MM.1S (cell line): ENCODE results near the gene RNF38.

ENCODE experiments used
- DNase-seq: peaks from one replicate; pipeline ENCODE4 v3.0.0-alpha.2; 2015
- H2AFZ ChIP-seq: fragments of 300-600 bp; sonication (generic); 2 replicates; pipeline ENCODE4 v1.6.0; 2016; ENCODE audit warnings: antibody characterized with exemption, low read length
- H3F3A ChIP-seq: fragments of 300-600 bp; sonication (generic); 2 replicates; pipeline ENCODE4 v1.6.1; 2016; ENCODE audit warnings: mild to moderate bottlenecking, antibody characterized with exemption, low read length, moderate library complexity, mixed read lengths; ENCODE audit not compliant: insufficient read depth
- H3K27ac ChIP-seq: fragments of 300-600 bp; sonication (generic); 2 replicates; pipeline ENCODE4 v1.5.1; 2016; ENCODE audit warnings: mild to moderate bottlenecking, low read length
- H3K27me3 ChIP-seq: fragments of 300-600 bp; sonication (generic); replicated peaks from 2 replicates; pipeline ENCODE4 v1.6.0; 2016; ENCODE audit warnings: low read length; ENCODE audit not compliant: insufficient read depth
- H3K36me3 ChIP-seq: fragments of 300-600 bp; sonication (generic); replicated peaks from 2 replicates; pipeline ENCODE4 v1.6.1; 2016; ENCODE audit warnings: mild to moderate bottlenecking, low read length, mixed read lengths; ENCODE audit not compliant: insufficient read depth
- H3K4me1 ChIP-seq: fragments of 300-600 bp; sonication (generic); 2 replicates; pipeline ENCODE4 v1.6.1; 2016; ENCODE audit warnings: low read length, mixed read lengths
- H3K4me2 ChIP-seq: fragments of 300-600 bp; sonication (generic); 2 replicates; pipeline ENCODE4 v1.6.0; 2016; ENCODE audit warnings: low read depth, low read length
- H3K4me3 ChIP-seq: fragments of 300-600 bp; sonication (generic); 2 replicates; pipeline ENCODE4 v1.5.1; 2016; ENCODE audit warnings: low read length, mixed read lengths
- H3K79me2 ChIP-seq: fragments of 300-600 bp; sonication (generic); 2 replicates; pipeline ENCODE4 v1.6.1; 2016; ENCODE audit warnings: mixed run types, low read length, mixed read lengths
- H3K9ac ChIP-seq: fragments of 300-600 bp; sonication (generic); 2 replicates; pipeline ENCODE4 v1.6.1; 2016; ENCODE audit warnings: low read length, mixed read lengths
- H3K9me2 ChIP-seq: fragments of 300-600 bp; sonication (generic); replicated peaks from 2 replicates; pipeline ENCODE4 v1.6.1; 2016; ENCODE audit warnings: mild to moderate bottlenecking, low read length, mixed read lengths; ENCODE audit not compliant: insufficient read depth
- H3K9me3 ChIP-seq: fragments of 300-600 bp; sonication (generic); replicated peaks from 2 replicates; pipeline ENCODE4 v1.6.1; 2016; ENCODE audit warnings: mild to moderate bottlenecking, low read length, mixed read lengths; ENCODE audit not compliant: insufficient read depth
- H4K20me1 ChIP-seq: fragments of 300-600 bp; sonication (generic); 2 replicates; pipeline ENCODE4 v1.6.1; 2016; ENCODE audit warnings: mild to moderate bottlenecking, low read length, moderate library complexity, mixed read lengths; ENCODE audit not compliant: insufficient read depth
- CTCF ChIP-seq: fragments of 300-600 bp; sonication (generic); IDR thresholded peaks from 2 replicates; pipeline ENCODE4 v1.5.1; 2016; ENCODE audit warnings: antibody characterized with exemption, low read length, mixed read lengths
- EZH2 ChIP-seq: fragments of 300-600 bp; sonication (generic); optimal IDR thresholded peaks from 2 replicates; pipeline ENCODE3; 2017; ENCODE audit warnings: low read depth, mild to moderate bottlenecking, antibody characterized with exemption, low read length, mixed read lengths
- EZH2phosphoT487 ChIP-seq: fragments of 300-600 bp; sonication (generic); IDR thresholded peaks from 2 replicates; pipeline ENCODE4 v1.6.1; 2018; ENCODE audit warnings: antibody characterized with exemption, low read length

Gene RNF38

GRCh38 chr9:36357639-36358038 is 42.4 kb downstream of the RNF38 start:
- Histone ChIP-seq H4K20me1 (no peaks in the 10 kb centered on the region), H3K9me2 (no peaks in the 10 kb centered on the region), H3K27me3 (no peaks in the 10 kb centered on the region), H3F3A (no peaks in the 10 kb centered on the region), H3K27ac (no peak overlapping the region), H3K4me3 (no peak overlapping the region), H3K36me3 (no peaks in the 10 kb centered on the region), H3K9ac (no peak overlapping the region), H3K4me1 (no peaks in the 10 kb centered on the region), H2AFZ (no peak overlapping the region), H3K4me2 (no peak overlapping the region), H3K9me3 (no peaks in the 10 kb centered on the region), H3K79me2 (peaks cover 4% of the 10 kb centered on the region; the same call in 1 of the 2 replicates)
- no peak for DNase-seq
- TF ChIP-seq EZH2 = no peak
- TF ChIP-seq CTCF = no peak
- TF ChIP-seq EZH2phosphoT487 = no peak

- no peak overlapping the region for H2AFZ ChIP-seq
- peaks cover 16% of the 10 kb centered on the region for H3K4me1 ChIP-seq
- no peaks in the 10 kb centered on the region for H3K27me3 ChIP-seq
- H3K4me3 ChIP-seq = no peak overlapping the region
- H3K79me2 ChIP-seq = no peaks in the 10 kb centered on the region
- H3K4me2 ChIP-seq = no peak overlapping the region
- no peak for TF ChIP-seq CTCF
- TF ChIP-seq EZH2 = no peak
- TF ChIP-seq EZH2phosphoT487 = no peak
- H3K27ac ChIP-seq = no peak overlapping the region
- no peaks in the 10 kb centered on the region for H3K9me3 ChIP-seq
- H3F3A ChIP-seq = no peaks in the 10 kb centered on the region
- no peaks in the 10 kb centered on the region for H3K9me2 ChIP-seq
- DNase-seq = no peak
- no peaks in the 10 kb centered on the region; the same call in 1 of the 2 replicates for H3K36me3 ChIP-seq
- no peak overlapping the region for H3K9ac ChIP-seq
- no peaks in the 10 kb centered on the region for H4K20me1 ChIP-seq
These were observed 53.5 kb downstream of the RNF38 start for GRCh38 chr9:36346569-36346968.

- Histone ChIP-seq H3K4me2 (no peak overlapping the region), H3K79me2 (0 out of 2 replicates have a peak, but pooled peaks cover 2% of the 10 kb centered on the region), H3K27ac (no peak overlapping the region), H2AFZ (no peak overlapping the region), H3F3A (no peaks in the 10 kb centered on the region), H3K9me2 (no peaks in the 10 kb centered on the region), H4K20me1 (no peaks in the 10 kb centered on the region), H3K9me3 (no peaks in the 10 kb centered on the region), H3K4me1 (peaks cover 16% of the 10 kb centered on the region), H3K27me3 (no peaks in the 10 kb centered on the region), H3K9ac (no peak overlapping the region), H3K4me3 (no peak overlapping the region), H3K36me3 (no peaks in the 10 kb centered on the region; the same call in 1 of the 2 replicates)
- no peak for TF ChIP-seq CTCF
- TF ChIP-seq EZH2 = no peak
- TF ChIP-seq EZH2phosphoT487 = no peak
- DNase-seq = no peak
These were observed 54.8 kb downstream of the RNF38 start for GRCh38 chr9:36345103-36345846.
